AG04449 (cell line): ENCODE results near the gene ZEB2.

Experiments used
- CTCF ChIA-PET: fragments of 350-600 bp; formaldehyde crosslinking; extraction: SDS; loops from one replicate; lab custom pipeline; 2021; ENCODE audit warnings: antibody characterized with exemption; lab: Yijun Ruan, JAX
- POLR2A ChIA-PET: fragments of 400-600, 350-600 bp; formaldehyde crosslinking; extraction: SDS; loops from one replicate; lab custom pipeline; 2020; ENCODE audit warnings: antibody characterized with exemption, inconsistent platforms; lab: Yijun Ruan, JAX
- DNase-seq: peaks from one replicate; pipeline ENCODE4 v3.0.0-alpha.2; 2010; ENCODE audit warnings: low read depth, low spot score
- H3K4me3 ChIP-seq: 2 replicates; pipeline ENCODE4 v1.5.1; 2011; ENCODE audit warnings: low read depth, mild to moderate bottlenecking, control low read depth, low read length
- TF ChIP-seq, protein P1 (sequence below): IDR thresholded peaks from one replicate; pipeline ENCODE4 v1.5.1; 2011; ENCODE audit warnings: mild to moderate bottlenecking, moderate library complexity, low read length, control low read depth, inconsistent platforms; ENCODE audit not compliant: insufficient read depth; ENCODE audit errors: missing control alignments

Gene ZEB2

DNA sequence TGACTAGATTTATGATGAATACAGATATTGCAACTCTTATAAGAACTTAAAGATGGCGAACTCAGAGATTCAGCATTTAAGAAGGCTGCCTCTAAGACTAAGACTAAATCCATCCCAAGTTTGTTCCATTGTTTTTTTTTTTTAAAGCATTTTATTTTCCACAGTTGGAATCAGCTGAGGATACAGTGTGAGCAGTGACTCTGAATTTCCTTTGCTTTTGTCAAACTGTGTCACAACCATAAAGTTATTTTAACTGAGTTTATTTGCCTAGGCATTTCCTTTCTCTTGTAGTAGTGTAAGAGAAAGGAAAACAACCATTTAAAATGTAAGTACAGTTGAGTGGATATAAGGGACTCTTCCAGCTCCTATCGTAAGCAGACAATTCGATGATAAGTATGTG lies 63.9 kb downstream of the ZEB2 start:
- TF ChIP-seq, protein P1, sequence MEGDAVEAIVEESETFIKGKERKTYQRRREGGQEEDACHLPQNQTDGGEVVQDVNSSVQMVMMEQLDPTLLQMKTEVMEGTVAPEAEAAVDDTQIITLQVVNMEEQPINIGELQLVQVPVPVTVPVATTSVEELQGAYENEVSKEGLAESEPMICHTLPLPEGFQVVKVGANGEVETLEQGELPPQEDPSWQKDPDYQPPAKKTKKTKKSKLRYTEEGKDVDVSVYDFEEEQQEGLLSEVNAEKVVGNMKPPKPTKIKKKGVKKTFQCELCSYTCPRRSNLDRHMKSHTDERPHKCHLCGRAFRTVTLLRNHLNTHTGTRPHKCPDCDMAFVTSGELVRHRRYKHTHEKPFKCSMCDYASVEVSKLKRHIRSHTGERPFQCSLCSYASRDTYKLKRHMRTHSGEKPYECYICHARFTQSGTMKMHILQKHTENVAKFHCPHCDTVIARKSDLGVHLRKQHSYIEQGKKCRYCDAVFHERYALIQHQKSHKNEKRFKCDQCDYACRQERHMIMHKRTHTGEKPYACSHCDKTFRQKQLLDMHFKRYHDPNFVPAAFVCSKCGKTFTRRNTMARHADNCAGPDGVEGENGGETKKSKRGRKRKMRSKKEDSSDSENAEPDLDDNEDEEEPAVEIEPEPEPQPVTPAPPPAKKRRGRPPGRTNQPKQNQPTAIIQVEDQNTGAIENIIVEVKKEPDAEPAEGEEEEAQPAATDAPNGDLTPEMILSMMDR: no peak
- CTCF ChIA-PET: no interaction called here
- no peak overlapping the region for H3K4me3 ChIP-seq
- DNase-seq: no peak
- POLR2A ChIA-PET: no interaction called here

DNA sequence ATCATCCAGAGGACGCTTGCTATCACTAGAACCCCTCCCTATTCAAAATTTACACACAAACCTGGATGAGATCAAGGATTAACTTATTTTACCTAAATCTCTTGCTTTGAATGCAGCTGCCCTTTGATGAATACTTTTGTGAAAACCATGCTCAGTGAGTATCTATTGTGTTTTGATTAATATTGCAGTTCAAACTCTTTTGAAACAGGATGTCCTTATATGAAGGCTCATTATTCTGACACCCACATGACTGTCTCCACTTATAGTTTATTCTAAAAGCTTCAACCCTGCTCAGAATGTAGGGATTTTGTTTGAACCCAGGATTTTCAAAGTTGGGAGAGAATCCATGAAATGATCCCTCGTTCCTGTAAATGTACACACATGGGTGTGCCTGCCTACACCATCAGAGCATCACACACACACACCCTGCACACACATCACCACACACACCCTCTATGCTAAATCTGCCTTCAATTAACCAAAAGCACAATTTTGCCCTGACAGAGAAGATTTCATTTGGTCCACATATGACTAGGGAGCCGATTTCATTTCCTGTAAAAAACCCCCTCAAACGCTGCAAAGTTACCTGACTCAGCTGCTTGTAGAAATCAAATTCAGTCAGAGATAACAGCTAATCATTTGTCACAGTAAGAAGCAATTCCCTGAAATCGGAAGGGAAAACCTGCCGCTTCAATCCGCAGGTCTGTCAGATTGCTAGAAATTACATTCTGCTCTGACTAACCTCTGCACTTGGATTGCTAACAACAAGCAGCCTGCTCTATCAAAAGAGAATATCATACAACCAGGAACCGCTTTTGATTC lies 65.2 kb downstream of the ZEB2 start:
- DNase-seq: no peak
- H3K4me3 ChIP-seq: no peak overlapping the region
- TF ChIP-seq, protein P1: no peak
- ChIA-PET CTCF (no interaction called here), POLR2A (no interaction called here)

DNA sequence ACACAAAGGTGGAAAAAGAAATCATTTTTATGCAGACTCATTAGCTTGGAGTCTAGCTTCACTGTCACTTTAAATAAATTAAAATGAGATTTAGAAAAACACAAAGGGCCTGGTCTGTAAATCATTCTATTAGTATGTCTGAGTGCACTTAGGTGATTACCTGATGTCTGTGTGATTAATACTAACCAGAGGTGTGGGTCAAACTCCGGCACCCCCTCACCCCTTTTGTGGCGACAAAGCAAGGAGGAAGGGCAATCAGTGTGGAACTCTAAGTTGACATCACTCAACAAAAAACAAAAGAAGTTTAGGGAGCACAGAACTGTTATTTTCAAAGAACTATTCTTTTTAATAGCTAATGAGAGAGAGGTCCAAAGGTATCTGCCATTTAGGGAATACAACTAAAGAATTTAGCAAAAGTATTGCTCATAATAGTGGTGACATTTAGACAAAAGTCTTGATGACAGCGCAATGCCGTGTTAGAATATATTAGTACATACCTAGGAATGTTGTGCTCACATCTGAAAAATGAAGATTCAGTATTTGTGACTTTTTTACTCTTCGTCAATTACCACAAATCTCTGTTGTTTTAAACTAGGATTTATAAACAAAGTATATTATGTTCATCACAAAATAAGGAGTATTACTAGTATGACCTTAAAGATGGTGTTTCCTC lies 66.3 kb downstream of the ZEB2 start:
- H3K4me3 ChIP-seq: no peak overlapping the region
- POLR2A ChIA-PET: no interaction called here
- CTCF ChIA-PET: no interaction called here
- DNase-seq: no peak
- TF ChIP-seq, protein P1: no peak

DNA sequence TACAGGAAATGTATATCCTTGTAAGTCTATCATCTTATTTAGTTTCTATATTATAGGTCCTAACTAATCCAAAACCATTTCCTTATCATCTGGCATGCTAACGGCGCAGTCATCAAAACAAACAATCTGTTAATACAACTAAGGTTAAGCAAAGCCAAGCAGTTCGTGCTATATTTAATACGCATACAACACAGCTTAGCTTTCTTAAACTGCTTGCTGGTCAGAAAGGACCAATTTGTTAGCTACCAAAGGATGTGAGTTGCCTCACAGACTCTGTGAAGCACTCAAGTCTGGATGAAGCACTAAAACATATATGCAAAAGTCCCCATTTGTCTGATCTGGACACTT lies 67.0 kb downstream of the ZEB2 start:
- TF ChIP-seq, protein P1: no peak
- ChIA-PET POLR2A (no interaction called here), CTCF (interaction anchor here (1.2 kb wide), 2 partner anchors 12 to 17 kb away, joined by 3 read pairs; no protein-coding TSS in a partner anchor)
- DNase-seq: no peak
- H3K4me3 ChIP-seq: peak overlapping the region; percentile 18

DNA sequence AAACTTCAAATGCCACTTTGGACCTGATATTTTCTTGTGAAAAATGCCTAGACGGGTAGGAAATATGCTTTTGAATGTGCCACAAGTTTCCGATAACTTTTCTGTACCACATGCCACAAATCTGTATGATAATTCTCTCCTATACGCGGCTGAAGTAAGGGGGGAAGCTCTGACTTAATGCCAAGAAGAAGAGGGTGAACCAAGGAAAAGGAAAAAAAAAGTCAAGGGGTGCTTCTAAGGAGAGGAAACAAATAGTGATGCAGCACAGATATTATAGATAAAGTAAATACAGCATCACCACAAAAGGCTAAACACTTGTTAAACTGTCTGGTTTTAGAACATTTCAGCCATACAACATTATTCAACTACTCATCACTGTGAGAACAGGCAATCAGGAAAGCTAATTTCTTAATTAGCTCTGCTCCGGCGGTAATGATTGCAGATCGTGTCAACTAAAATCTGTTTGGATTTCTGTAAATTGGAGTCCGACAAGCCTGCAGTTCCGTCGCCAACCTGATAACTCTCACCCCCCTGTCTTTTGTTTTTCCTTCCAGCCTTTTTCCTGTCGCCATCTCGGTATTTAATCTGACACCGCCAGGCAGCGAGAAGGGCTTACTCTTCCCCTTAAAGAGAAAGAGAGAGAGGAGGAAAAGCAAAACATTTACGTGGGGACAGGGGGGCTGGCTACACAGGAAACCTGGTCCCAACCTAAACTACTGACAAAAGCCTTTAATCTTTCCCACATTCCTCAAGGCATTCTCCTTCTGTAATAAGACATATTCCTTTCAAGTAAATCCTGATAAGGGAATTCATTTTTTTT lies 67.5 kb downstream of the ZEB2 start:
- POLR2A ChIA-PET: no interaction called here
- DNase-seq: no peak
- TF ChIP-seq, protein P1: no peak
- peak overlapping the region; percentile 18 for H3K4me3 ChIP-seq
- CTCF ChIA-PET: interaction anchor here (0.5 to 1.2 kb wide), 5 partner anchors 11 to 649 kb away, joined by 3 read pairs; no protein-coding TSS in a partner anchor
